Germinal center (tissue), 1 donor: ENCODE measurements around the gene CYP19A1.
A peak's percentile ranks its signal among the peaks of the same experiment; 100 is the strongest.

Experiments used
- DNase-seq: peaks from one replicate; pipeline ENCODE4 v3.0.0; 2012; ENCODE audit warnings: mixed read lengths, low spot score

Gene CYP19A1

GRCh38 chr15:51255533-51255932 lies 82.9 kb downstream of the CYP19A1 start:
- no peak for DNase-seq

GRCh38 chr15:51253366-51253765 lies 85.0 kb downstream of the CYP19A1 start:
- DNase-seq = no peak

DNA sequence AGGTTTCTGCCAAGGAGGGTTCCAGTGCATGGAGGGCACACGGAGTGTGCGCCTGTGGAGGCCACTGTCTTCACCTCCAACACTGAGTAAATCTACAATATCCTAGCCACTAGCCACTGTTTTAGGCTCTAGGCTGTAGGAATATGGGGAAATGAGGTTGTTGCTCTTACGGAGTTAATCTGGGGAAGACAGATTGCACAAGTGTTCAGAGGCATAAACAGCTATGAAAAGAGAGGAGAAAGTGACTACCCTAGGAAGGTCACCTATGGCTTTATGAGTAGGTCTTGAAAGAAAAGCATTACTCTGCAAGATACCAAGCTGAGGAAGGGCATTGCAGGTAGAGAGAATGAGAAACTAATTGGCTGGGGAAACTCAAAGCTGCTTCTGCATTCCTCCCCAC lies 85.7 kb downstream of the CYP19A1 start:
- DNase-seq = no peak

DNA sequence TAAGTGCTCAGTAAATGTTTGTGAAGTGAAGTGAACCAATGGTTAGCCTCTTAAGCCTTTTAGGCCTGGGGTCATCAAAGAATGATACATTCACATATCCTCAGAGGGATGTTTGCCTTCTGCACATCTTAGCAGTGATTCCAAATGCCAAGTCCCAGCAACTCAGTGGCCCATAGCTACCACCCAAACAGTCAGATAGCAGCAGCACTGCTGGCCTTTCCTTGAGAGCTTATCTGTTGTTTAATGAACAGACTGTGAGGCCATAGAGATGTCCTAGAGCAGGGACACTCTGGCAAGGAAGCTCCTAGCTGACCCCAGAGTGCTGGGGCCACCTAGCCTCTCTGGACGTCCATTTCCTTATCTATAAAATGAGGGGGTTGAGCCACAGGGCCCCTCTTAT lies 86.8 kb downstream of the CYP19A1 start:
- no peak for DNase-seq

DNA sequence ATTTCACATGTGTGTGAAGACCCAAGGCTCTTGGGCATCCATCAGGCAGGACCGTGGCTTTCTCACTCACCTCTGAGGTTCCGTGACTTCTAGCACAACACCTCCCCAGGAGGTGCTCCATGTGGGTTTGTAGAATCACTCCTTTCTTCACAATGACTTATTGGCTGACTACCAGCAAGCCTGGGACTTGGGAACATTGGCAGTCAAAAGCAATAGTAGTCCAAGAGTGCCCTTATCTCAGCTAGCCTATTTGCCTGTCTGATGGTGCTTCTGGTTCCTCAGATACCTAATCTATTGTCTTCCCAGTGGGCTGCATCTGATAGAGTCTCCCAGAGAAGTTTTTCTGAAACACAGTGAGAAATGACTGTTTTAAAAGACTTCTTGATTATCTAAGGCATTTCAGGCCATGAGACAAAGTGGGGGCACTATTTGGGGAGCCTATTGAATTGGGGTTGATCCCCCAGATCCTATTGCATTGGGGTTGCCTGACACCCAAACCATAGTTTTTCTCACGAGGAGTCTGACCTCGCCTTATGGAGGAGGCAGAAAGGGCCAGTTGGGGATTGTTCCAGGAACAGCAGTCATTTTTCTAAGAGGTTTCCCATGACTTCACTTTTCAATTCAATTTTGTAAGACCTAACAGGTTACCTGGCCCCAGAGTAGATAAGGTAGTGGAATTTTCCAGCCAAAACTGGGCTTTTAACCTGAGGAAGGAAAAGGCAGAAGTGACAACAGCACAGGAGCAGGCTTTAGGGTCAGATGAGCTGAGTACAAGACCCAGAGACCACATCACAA lies 88.0 kb downstream of the CYP19A1 start:
- no peak for DNase-seq

GRCh38 chr15:51245628-51246027 lies 92.8 kb downstream of the CYP19A1 start:
- no peak for DNase-seq

DNA sequence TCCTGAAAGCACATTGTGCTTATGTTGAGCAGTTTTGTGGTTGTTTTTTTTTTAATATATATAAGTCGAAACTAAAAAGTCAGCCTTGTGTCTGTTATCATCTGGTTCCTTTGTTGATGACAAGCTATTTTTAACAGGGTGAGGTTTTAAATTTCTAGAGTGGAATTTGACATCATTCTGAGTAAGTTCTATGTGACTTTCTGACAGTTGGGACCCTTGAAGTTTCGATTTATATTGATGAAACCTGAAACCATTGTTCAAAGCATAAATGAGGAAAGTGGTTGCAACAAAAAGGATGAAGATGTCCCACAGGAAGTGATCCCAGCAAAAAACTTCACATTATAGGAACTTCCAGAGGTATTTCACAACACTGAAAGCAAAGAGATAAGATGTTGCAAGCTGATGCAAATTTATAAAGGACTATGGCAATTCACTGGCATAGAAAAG lies 94.0 kb downstream of the CYP19A1 start:
- DNase-seq = no peak

- no peak for DNase-seq
These were observed 94.6 kb downstream of the CYP19A1 start for GRCh38 chr15:51243774-51244173.

DNA sequence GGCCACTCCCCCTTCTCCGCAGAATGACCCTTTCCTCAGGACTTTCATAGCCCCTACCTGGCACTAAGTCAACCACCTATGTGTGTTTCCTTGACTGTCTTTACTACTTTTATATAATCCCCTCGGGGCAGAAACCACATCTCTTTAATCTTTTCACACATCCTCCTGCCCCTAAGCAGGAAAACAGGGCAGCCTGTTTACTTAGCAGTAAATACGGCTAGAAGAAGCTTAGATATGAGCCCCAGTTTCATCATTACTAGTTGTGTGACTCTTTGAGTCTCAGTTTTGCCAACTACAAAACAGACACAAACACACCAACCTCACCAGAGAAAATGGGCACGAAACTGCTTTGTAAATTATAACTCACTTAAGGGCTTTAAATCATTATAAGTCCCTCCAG lies 98.3 kb downstream of the CYP19A1 start:
- no peak for DNase-seq

- no peak for DNase-seq
These were observed 100.6 kb downstream of the CYP19A1 start for GRCh38 chr15:51237816-51238215.

DNA sequence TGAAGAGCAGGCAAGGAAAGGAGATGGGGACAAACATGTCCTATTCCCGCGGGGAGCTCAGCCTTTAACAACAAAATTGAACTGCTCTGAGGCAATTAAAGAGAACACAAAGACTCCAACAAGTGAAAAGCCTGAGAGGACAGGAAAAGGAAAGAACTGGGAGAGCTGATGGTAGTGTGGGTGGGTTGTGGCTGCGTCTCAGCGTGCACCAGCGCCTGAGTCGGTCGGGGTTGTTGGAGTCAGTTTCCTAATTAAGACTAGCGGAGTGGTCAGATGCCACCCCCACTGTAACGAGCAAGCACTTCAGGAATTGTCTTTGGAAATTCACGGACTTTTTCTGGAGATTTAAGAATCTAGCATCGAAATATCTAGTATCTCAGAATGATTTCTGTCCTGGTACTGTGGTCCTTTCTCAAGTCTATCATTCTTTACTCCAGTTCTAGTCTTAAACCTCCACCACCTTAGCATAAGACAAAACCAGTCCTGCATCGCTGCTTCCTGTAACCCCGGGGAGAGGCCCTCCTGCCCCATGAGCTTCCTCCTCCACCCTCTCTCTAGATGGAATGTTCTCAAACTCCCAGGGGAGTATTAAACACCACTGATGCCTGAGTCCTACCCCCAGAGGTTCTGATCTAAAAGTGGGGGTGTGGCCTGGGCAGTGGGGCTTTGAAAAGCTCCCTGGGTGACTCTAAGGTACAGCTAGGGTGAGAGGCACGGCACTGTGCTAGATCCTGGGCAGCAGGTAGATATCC lies 104.0 kb downstream of the CYP19A1 start:
- DNase-seq = no peak

DNA sequence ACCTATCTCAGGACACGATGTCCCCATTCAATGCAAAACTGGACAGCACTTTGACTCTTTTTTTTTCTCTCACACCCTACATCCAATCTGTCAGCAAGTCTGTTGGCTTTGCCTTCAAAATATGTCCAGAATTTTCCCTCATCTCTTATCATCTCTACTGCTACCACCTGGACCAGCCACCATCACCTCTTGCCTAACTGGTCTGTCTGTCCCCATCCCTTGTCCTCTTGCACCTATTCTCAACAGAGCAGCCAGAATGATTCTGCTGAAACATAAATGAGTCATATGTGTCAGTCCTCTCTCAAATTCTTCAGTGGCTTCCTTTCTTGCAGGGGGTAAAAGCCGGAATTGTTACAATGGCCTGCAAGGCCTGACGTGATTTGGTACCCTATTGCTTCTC lies 105.8 kb downstream of the CYP19A1 start:
- DNase-seq = no peak

- peak; percentile 9 for DNase-seq
These were observed 108.5 kb downstream of the CYP19A1 start for GRCh38 chr15:51229907-51230330.

- no peak for DNase-seq
These were observed 110.3 kb downstream of the CYP19A1 start for GRCh38 chr15:51227940-51228732.

DNA sequence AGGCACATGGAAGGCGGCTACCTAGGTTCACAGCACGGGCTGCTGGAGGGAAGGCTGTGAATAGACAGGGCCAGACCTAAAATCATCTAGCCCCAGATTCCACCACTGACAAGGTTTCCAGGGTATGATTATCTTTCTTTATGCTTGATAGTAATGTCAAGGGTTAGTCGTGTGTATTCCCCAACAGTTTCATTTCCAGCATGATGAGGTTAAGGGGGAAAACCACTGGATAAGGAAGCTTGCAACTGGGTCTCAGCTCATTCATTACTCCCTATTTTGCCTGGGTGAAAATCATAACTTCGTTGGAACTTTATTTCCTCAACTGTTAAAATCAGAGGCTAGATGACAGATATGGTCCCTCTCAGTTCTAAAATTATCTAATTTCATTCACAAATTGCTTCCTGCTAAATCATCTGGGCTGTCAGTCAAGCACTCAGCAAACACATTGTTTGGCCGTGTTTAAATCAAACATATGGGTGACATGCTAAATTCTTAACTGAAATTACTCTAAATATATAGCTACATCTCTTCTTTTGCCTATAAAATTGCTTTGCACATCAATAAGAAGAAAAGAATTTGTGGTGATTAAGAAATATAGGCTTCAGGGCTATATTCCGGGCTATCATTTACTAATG lies 111.7 kb downstream of the CYP19A1 start:
- no peak for DNase-seq

DNA sequence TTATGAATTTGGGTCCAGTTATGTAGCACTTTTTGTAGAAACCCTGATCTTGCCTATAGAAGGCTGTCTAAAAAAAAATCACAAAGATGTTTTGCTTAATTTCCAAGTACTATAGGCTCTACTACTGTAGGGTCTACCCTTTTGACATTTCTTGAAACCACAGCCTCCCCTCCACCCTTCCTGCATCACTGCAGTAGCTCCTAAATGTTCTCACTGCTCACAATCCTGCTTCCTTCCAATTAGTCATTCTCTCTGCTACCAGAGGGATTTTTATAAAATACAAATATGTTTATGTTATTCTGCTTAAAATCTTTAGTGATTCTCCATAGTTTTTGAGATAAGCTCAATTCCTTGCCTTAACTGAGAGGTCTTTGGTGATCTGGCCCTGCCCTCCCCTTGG lies 114.0 kb downstream of the CYP19A1 start:
- DNase-seq = no peak

DNA sequence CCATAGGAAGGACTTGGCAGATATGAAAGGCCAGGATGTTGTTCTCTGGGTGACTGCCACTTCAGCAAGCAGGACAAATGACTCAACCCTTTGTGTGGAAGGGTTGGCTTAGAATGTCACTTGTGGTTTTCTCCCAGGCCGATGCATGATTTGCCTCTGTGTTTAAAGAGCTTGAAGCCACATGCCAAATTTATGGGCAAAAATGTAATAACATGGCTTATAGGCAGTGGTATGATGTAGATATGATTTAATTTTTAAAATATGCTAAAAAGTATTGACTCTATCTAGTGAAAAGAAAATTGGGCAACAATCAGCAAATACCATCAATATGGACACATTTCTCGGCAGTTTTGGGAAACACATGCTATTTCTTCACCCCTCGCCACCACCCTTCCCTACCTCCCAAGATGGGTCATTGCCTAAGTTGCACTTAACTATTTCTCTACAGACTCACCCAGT lies 114.6 kb downstream of the CYP19A1 start:
- DNase-seq = no peak

- no peak for DNase-seq
These were observed 120.0 kb downstream of the CYP19A1 start for GRCh38 chr15:51218299-51218938.

DNA sequence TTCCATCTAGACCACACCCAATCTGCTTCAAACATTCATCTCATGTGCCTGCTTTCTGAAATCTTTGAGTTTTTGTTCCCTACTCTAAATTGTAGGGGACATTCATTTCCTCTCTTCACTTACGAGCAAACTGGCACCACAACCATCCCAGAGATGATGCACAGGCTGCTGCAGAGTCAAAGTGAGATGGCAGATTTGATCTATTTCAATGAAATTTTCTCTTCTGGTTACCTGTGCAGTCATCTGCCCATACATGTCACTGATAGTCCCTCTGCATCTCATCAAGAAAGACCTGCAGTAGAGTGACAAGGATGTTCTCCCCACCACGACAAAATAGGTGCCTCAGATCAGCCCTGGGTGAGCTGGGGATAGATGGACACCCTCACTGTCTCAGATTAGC lies 125.5 kb downstream of the CYP19A1 start:
- no peak for DNase-seq

- DNase-seq = no peak
These were observed 126.2 kb downstream of the CYP19A1 start for GRCh38 chr15:51212239-51212638.
